NCI-H460 (cell line): ENCODE measurements around the gene EIF5A2. TPM values are rescaled to one million over a fixed set of nuclear protein-coding genes. Genes with fewer than 3 reads are reported as not detected.

Experiments used
- DNase-seq: peaks from one replicate; pipeline ENCODE4 v3.0.0-alpha.2; 2016; ENCODE audit warnings: low read depth; ENCODE audit errors: extremely low read depth
- total RNA-seq: library from RNA; depleted of rRNA; stranded (reverse); fragments of >200 nt; shearing (Covaris generic); gene quantifications from 2 replicates; pipeline ENCODE4 v1.2.3, GENCODE V29; 2014; rRNA removed

Gene EIF5A2
- total RNA-seq, 1 experiment from 2014 or later: 9.0 TPM

DNA sequence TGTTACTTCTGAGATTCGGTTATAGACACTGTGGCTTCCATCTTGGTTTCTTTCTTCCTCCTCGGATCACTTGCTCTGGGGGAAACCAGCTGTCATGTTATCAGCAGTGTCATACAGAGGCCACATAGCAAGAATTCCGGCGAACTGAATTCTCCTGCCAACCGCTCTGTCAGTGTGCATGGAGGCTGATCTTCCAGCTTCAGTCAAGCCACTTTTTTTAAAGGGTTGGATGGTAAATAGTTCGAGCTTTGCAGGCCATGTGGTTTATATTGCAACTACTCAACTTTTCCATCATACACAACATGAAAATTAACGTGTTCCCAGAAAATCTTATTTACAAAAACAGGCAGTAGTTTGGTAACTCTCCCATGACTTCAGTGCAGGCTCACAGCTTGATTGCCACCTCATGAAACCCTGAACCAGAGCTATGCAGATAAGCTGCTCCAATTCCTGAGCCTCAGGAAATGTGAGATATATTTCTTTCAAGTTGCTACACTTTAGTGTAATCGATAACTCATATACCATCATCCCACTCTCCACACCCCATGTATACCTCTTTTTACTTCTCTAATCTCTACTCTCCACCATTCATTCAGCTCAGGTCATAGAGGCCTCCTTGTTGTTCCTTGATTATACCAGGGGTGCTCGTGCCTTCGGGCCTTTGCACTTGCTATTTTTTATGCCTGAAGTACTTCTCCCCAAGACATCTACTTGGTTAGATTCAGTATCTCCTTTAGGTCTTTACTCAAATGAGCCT is 45.6 kb downstream of the EIF5A2 start:
- DNase-seq: no peak

DNA sequence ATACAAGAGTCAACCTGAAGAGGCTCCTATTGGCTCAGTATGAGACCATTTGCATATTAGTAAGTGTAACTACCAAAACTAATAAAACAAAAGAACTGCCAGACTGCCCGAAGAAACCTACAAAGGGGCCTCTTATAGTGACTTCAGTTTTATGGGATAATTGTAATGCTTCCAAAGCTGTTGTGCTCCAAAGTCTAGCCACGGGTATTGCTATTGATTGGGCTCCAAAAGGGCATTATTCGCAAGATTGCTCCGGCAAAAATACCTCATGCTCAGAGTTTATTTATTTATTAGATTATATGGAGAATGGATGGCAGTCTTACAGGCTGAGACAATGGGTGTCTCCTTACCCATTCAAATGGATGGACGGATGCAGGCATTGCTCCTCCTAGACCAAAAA is 49.8 kb downstream of the EIF5A2 start:
- DNase-seq: no peak

DNA sequence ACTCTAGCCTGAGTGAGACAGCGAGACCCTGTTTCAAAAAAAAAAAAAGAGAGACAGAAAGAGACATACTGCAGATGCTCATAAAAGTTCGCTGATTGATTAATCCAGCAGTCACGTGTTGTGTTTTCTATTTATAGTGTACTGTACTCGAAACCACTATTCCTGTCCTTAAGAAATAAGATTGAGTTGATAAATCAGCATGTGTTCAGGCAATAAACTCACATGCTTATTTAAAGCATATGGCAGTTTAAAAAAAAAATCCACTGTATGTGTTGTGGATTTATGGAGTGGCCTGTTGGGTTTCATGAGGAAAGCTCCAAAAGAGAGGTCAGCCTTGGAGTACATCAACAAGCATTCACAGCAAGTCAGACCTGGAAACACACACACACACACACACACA is 56.1 kb downstream of the EIF5A2 start:
- DNase-seq: no peak

DNA sequence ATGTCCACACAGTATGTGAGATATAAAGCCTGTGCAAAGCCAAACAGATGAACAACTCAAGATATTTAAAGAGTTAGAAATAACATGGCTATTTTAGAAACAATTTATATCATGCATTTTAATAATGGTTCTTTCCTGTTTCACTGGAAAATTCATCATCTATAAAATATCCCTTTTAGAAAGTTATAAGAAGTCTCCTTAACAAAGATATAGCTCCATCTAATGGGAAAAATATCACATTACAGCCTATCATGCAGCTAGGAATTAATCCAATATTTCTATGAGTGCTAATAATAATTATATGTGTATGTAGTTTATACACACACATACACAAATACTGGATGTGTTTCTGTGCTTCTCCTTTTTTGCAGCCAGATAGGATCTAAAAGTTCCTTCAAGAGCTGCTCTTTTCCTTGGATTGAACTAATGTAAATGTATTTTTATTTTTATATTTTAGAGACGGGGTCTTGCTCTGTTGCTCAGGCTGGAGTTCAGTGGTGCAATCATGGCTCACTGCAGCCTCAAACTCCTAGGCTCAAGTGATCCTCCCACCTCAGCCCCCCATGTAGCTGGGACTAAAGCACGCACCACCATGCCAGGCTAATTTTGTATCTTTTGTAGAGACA is 60.0 kb downstream of the EIF5A2 start:
- DNase-seq: no peak

DNA sequence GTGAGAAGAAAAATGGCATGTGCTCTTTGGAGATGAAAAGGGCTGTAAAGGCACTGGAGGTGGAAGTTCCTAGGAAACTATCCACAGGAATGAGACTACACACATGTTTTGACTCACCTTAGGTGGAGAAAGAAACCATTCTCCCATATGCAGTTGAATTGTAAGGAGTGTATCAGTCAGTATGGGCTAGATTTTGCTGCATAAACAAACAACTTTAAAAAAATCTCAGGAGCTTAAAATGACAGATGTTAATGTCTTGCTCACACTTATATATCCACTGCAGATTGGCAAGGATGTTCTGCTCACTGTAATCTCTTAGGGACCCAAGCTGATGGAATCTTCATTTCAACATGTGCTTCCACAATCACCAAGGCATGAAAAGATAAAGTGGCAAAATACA is 64.1 kb downstream of the EIF5A2 start:
- no peak for DNase-seq

DNA sequence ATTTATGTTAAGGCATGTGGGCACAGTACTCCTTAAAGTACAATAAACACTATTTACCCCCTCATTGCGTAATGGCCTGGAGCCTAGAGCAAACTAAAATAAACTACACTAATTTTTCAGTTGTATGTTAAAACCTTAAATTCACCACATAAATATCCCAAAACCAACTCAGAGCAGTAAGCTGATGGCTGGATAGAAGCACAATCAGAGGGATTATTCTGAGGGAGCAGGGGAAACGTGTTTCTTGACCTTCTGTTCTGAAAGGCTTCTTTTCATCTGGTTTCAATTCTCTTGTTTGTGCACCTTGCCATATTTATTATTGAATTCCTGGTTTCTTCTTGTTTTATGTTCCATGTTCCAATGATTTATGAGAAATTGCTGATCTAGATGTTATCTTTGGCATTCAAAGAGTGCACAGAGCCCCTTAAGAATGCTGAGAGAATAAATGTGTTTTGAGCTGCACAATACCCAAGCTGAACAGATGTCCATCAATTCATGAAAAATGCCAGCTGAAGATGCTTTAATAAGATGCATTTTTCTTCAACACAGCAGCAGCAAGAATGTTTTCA is 68.1 kb downstream of the EIF5A2 start:
- no peak for DNase-seq

DNA sequence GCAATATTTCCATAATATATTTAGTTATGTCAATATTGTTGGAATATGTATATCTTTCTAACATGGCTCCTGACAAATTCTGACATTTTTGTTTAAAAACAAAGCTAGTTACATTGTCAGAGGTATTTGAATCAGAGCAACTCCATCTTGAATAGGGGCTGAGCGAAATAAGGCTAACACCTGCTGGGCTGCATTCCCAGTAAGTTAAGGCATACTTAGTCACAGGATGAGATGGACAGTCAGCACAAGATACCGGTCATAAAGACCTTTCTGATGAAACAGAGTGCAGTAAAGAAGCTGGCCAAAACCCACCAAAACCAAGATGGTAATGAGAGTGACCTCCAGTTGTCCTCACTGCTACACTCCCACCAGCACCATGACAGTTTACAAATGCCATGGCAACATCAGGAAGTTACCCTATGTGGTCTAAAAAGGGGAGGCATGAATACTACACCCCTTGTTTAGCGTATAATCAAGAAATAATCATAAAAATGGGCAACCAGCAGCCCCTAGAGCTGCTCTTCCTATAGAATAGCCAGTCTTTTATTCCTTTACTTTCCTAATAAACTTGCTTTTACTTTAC is 68.8 kb downstream of the EIF5A2 start:
- DNase-seq: no peak

Other genes starting within 250 kb of the EIF5A2 start
- gene RPL22L1, start 38.4 kb downstream of the EIF5A2 start, total RNA-seq: 551 and 563 TPM in 2 replicates
- not detected in 2 replicates for gene SLC2A2, start 118.1 kb upstream of the EIF5A2 start, total RNA-seq